ENCODE measurements around the gene ANKS6.

DNA sequence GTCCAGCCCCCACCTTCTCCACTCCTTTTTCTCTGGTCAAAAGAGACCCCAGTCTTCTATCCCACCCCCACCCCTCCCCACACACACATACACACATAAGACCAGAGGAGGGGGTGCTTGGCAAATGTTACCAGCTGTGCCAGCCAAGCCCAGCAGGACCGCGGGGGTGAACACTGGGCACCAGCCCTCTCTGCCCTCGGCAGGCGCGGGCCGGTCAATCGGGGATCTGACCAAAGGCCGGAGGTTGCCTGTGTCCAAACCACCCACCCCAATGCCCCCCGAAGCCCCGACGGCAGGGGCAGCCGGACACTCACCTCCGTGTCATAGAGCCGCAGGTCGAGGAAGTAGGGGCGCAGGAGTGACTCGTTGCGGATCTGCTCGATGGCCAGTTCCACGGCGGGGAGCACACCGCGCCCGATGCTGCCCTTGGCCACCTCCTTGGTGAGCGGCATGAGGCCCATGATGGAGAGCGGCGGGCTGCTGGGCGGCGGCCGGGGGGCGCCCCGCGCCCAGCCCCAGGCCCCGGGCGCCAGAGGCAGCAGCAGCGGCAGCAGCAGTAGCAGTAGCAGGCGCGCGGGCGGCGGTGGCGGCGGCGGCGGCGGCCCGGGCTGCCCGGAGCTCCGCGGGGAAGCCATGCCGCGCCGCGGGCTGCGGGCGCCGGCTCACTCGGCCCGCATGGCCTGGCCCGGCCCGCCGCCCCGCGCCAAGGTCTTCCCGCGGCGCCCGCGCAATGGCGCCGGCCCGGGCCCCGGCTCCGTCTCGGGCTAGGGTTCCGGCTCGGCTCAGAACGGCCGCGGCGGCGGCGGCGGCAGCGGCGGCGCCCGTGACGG, 88.0 kb downstream of the ANKS6 start:
- TF ChIP-seq, protein P1, sequence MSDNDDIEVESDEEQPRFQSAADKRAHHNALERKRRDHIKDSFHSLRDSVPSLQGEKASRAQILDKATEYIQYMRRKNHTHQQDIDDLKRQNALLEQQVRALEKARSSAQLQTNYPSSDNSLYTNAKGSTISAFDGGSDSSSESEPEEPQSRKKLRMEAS (IDR thresholded peaks at IDR 0.05; ENCODE audit: low read depth, low read length), result no peak
- TF ChIP-seq ZNF24 (IDR thresholded peaks at IDR 0.05), result no peak
- TF ChIP-seq, protein P2, sequence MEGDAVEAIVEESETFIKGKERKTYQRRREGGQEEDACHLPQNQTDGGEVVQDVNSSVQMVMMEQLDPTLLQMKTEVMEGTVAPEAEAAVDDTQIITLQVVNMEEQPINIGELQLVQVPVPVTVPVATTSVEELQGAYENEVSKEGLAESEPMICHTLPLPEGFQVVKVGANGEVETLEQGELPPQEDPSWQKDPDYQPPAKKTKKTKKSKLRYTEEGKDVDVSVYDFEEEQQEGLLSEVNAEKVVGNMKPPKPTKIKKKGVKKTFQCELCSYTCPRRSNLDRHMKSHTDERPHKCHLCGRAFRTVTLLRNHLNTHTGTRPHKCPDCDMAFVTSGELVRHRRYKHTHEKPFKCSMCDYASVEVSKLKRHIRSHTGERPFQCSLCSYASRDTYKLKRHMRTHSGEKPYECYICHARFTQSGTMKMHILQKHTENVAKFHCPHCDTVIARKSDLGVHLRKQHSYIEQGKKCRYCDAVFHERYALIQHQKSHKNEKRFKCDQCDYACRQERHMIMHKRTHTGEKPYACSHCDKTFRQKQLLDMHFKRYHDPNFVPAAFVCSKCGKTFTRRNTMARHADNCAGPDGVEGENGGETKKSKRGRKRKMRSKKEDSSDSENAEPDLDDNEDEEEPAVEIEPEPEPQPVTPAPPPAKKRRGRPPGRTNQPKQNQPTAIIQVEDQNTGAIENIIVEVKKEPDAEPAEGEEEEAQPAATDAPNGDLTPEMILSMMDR (IDR thresholded peaks at IDR 0.05 in 2 of 3, conservative IDR thresholded peaks at IDR 0.05 in 1 of 3; ENCODE audit: control insufficient read depth in 2 of 3, extremely low read depth in 1 of 3, insufficient read depth in 1 of 3, low read depth in 3 of 3, low read length in 3 of 3), result no peak
- TF ChIP-seq MEF2A (IDR thresholded peaks at IDR 0.05; ENCODE audit: insufficient read depth, low read depth, low read length), result no peak
- no peak for TF ChIP-seq EP300 (IDR thresholded peaks at IDR 0.05; ENCODE audit: borderline replicate concordance in 1 of 2, control insufficient read depth in 1 of 2, low read depth in 2 of 2, low read length in 2 of 2)
- TF ChIP-seq, protein P3, sequence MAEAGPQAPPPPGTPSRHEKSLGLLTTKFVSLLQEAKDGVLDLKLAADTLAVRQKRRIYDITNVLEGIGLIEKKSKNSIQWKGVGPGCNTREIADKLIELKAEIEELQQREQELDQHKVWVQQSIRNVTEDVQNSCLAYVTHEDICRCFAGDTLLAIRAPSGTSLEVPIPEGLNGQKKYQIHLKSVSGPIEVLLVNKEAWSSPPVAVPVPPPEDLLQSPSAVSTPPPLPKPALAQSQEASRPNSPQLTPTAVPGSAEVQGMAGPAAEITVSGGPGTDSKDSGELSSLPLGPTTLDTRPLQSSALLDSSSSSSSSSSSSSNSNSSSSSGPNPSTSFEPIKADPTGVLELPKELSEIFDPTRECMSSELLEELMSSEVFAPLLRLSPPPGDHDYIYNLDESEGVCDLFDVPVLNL (IDR thresholded peaks at IDR 0.05; ENCODE audit: low read depth, low read length), result no peak
- no peak for TF ChIP-seq POLR2A (IDR thresholded peaks at IDR 0.05; ENCODE audit: low read depth, low read length)
- no peak for TF ChIP-seq TCF12 (IDR thresholded peaks at IDR 0.05; ENCODE audit: low read depth, low read length)
- TF ChIP-seq RFX5 (IDR thresholded peaks at IDR 0.05; ENCODE audit: low read depth, low read length), result no peak
- no peak for TF ChIP-seq MYC (IDR thresholded peaks at IDR 0.05; ENCODE audit: insufficient read depth, insufficient read length, insufficient replicate concordance, low read length, severe bottlenecking)
- no peak for TF ChIP-seq ZNF217 (IDR thresholded peaks at IDR 0.05)
- TF ChIP-seq GABPA (IDR thresholded peaks at IDR 0.05; ENCODE audit: low read depth), result no peak
